ENCODE data around the gene GALC.
"Not testable (repeated sequence)": the region's sequence is repeated elsewhere in the genome, so short reads cannot be mapped to it uniquely, and the experiment has no call there.

GALC gene

GRCh38 chr14:87992718-87993628, at the start of gene GALC:
Gene GALC, minus strand, starts transcription at chr14:87993182. Its CDS starts 18 bp downstream, at chr14:87993164.
- peak; percentile 87 for DNase-seq (ENCODE audit: low spot score)

GRCh38 chr14:88040146-88040545, 47.2 kb upstream of the GALC start:
- DNase-seq (ENCODE audit: low spot score), result no peak

- no peak for DNase-seq (ENCODE audit: low spot score)
These were observed 46.2 kb upstream of the GALC start for GRCh38 chr14:88039197-88039596.

- no peak for DNase-seq (ENCODE audit: low spot score)
These were observed 44.3 kb upstream of the GALC start for GRCh38 chr14:88037325-88037724.

- no peak for DNase-seq (ENCODE audit: low spot score)
These were observed 43.4 kb upstream of the GALC start for GRCh38 chr14:88036422-88036821.

- DNase-seq (ENCODE audit: low spot score), result no peak
These were observed 41.1 kb upstream of the GALC start for GRCh38 chr14:88034076-88034475.

GRCh38 chr14:88032373-88032772, 39.4 kb upstream of the GALC start:
- DNase-seq (ENCODE audit: low spot score), result no peak

- DNase-seq (ENCODE audit: low spot score), result no peak
These were observed 37.9 kb upstream of the GALC start for GRCh38 chr14:88030892-88031291.

GRCh38 chr14:88030079-88030478, 37.1 kb upstream of the GALC start:
- no peak for DNase-seq (ENCODE audit: low spot score)

GRCh38 chr14:88029500-88029899, 36.5 kb upstream of the GALC start:
- no peak for DNase-seq (ENCODE audit: low spot score)

GRCh38 chr14:88026890-88027289, 33.9 kb upstream of the GALC start:
- no peak for DNase-seq (ENCODE audit: low spot score)

GRCh38 chr14:88025313-88025712, 32.3 kb upstream of the GALC start:
- DNase-seq (ENCODE audit: low spot score), result no peak

- DNase-seq (ENCODE audit: low spot score), result not testable (repeated sequence)
These were observed 31.5 kb upstream of the GALC start for GRCh38 chr14:88024252-88025086.

- DNase-seq (ENCODE audit: low spot score), result no peak
These were observed 30.7 kb upstream of the GALC start for GRCh38 chr14:88023658-88024187.

- no peak for DNase-seq (ENCODE audit: low spot score)
These were observed 24.6 kb upstream of the GALC start for GRCh38 chr14:88017535-88017934.

- no peak for DNase-seq (ENCODE audit: low spot score)
These were observed 23.8 kb upstream of the GALC start for GRCh38 chr14:88016768-88017167.

GRCh38 chr14:88013750-88014349, 20.9 kb upstream of the GALC start:
- peak; percentile 44 for DNase-seq (ENCODE audit: low spot score)

GRCh38 chr14:88012495-88012894, 19.5 kb upstream of the GALC start:
- DNase-seq (ENCODE audit: low spot score), result no peak

GRCh38 chr14:88010331-88010730, 17.3 kb upstream of the GALC start:
- no peak for DNase-seq (ENCODE audit: low spot score)

- DNase-seq (ENCODE audit: low spot score), result no peak
These were observed 16.5 kb upstream of the GALC start for GRCh38 chr14:88009486-88009885.

GRCh38 chr14:88008039-88008742, 15.2 kb upstream of the GALC start:
- DNase-seq (ENCODE audit: low spot score), result no peak

GRCh38 chr14:88007608-88008007, 14.6 kb upstream of the GALC start:
- no peak for DNase-seq (ENCODE audit: low spot score)

All from germinal center (tissue), 1 donor.